OCI-LY7 (cell line): Measurements from ENCODE around the gene ASH1L. TPM values are rescaled to one million over a fixed set of nuclear protein-coding genes. Genes with fewer than 3 reads are reported as not detected.
"Not testable (repeated sequence)": the region's sequence is repeated elsewhere in the genome, so short reads cannot be mapped to it uniquely, and the experiment has no call there.

Experiments used
- Bru-seq: library from RNA; stranded (reverse); fragments of 400-500 nt; gene quantifications from one replicate; lab custom pipeline; 2021; lab: Mats Ljungman, UMichigan
- BruChase-seq, 2 experiments: library from RNA; stranded (reverse); fragments of 400-500 nt; gene quantifications; one replicate each; lab custom pipeline; 2021; lab: Mats Ljungman, UMichigan
- BruUV-seq: library from RNA; stranded (reverse); fragments of 400-500 nt; replicated peaks from 2 replicates; lab custom pipeline; 2021; lab: Mats Ljungman, UMichigan
- CTCF ChIA-PET: fragments of 300-600 bp; sonication (Branson Sonifier 250); formaldehyde crosslinking; loops from one replicate; lab custom pipeline; 2022; ENCODE audit warnings: antibody characterized with exemption; ENCODE audit not compliant: unreplicated experiment; lab: Charles Lee
- POLR2A ChIA-PET: fragments of 300-600 bp; sonication (Branson Sonifier 250); formaldehyde crosslinking; loops from one replicate; lab custom pipeline; 2022; ENCODE audit warnings: antibody characterized with exemption; lab: Charles Lee
- DNase-seq: peaks from one replicate; pipeline ENCODE4 v3.0.0-alpha.2; 2015; ENCODE audit warnings: low spot score
- H2AFZ ChIP-seq: fragments of 200-600 bp; sonication (generic), shearing (Covaris generic); 2 replicates; pipeline ENCODE4 v1.6.1; 2014; ENCODE audit warnings: mild to moderate bottlenecking, antibody characterized with exemption, low read length, moderate library complexity
- H3K27ac ChIP-seq: fragments of 200-600 bp; sonication (generic); 2 replicates; pipeline ENCODE4 v1.5.1; 2014; ENCODE audit warnings: mixed run types, low read depth, mild to moderate bottlenecking, moderate library complexity, low read length, inconsistent platforms; ENCODE audit not compliant: poor library complexity, severe bottlenecking
- H3K36me3 ChIP-seq: fragments of 200-600 bp; sonication (generic); 2 replicates; pipeline ENCODE4 v1.6.1; 2014; ENCODE audit warnings: mild to moderate bottlenecking, antibody characterized with exemption, low read length, moderate library complexity, mixed read lengths; ENCODE audit not compliant: insufficient read depth
- H3K4me1 ChIP-seq: fragments of 200-600 bp; sonication (generic); 2 replicates; pipeline ENCODE4 v1.5.1; 2014; ENCODE audit warnings: mild to moderate bottlenecking, low read length; ENCODE audit not compliant: insufficient read depth, poor library complexity, severe bottlenecking
- H3K4me2 ChIP-seq: fragments of 200-600 bp; sonication (generic); 2 replicates; pipeline ENCODE4 v1.6.1; 2014; ENCODE audit warnings: mild to moderate bottlenecking, low read length
- H3K4me3 ChIP-seq: fragments of 200-600 bp; sonication (generic); 2 replicates; pipeline ENCODE4 v1.5.1; 2014; ENCODE audit warnings: mild to moderate bottlenecking, low read depth, low read length; ENCODE audit not compliant: poor library complexity, severe bottlenecking
- H3K79me2 ChIP-seq: fragments of 200-600 bp; sonication (generic); 2 replicates; pipeline ENCODE4 v1.6.1; 2016; ENCODE audit warnings: low read depth, mild to moderate bottlenecking, low read length, moderate library complexity, mixed read lengths; ENCODE audit not compliant: insufficient read depth
- H3K9me2 ChIP-seq: fragments of 200-600 bp; sonication (generic); 2 replicates; pipeline ENCODE4 v1.6.1; 2016; ENCODE audit warnings: mild to moderate bottlenecking, low read length, mixed read lengths; ENCODE audit not compliant: insufficient read depth
- H3K9me3 ChIP-seq: fragments of 200-600 bp; sonication (generic); 2 replicates; pipeline ENCODE4 v1.6.1; 2014; ENCODE audit warnings: mild to moderate bottlenecking, mixed run types, low read length, mixed read lengths
- H4K20me1 ChIP-seq: fragments of 200-600 bp; sonication (generic); 2 replicates; pipeline ENCODE4 v1.6.1; 2014; ENCODE audit warnings: mild to moderate bottlenecking, antibody characterized with exemption, low read length, moderate library complexity, mixed read lengths; ENCODE audit not compliant: insufficient read depth
- EZH2phosphoT487 ChIP-seq: fragments of 200-600 bp; sonication (generic); IDR thresholded peaks from 2 replicates; pipeline ENCODE4 v1.6.1; 2018; ENCODE audit warnings: low read depth, borderline replicate concordance, mild to moderate bottlenecking, mixed run types, antibody characterized with exemption, low read length, moderate library complexity, mixed read lengths
- intact Hi-C: fragments of 100-400 bp; cut with micrococcal nuclease; formaldehyde crosslinking; loops from one replicate; pipeline ENCODE4 v1.10.0; 2022; ENCODE audit not compliant: unreplicated experiment
- long read RNA-seq: library from polyadenylated mRNA; stranded (forward); transcript quantifications from one replicate; pipeline ENCODE4 v2.0.0, GENCODE V29; 2022
- total RNA-seq, 2 experiments: library from RNA; depleted of rRNA in 1 of 2; stranded (reverse); fragments of >200 nt in 1 of 2; shearing (Covaris generic) in 1 of 2; gene quantifications; 2 replicates each; pipeline ENCODE4 v1.2.3, GENCODE V29; 2014 to 2022
- TF ChIP-seq, protein P1 (sequence below): fragments of 200-600 bp; sonication (generic); conservative IDR thresholded peaks from 2 replicates; pipeline ENCODE4 v1.5.1; 2014; ENCODE audit warnings: mild to moderate bottlenecking, antibody characterized with exemption, low read length, moderate library complexity, mixed read lengths

Gene ASH1L, protein sequence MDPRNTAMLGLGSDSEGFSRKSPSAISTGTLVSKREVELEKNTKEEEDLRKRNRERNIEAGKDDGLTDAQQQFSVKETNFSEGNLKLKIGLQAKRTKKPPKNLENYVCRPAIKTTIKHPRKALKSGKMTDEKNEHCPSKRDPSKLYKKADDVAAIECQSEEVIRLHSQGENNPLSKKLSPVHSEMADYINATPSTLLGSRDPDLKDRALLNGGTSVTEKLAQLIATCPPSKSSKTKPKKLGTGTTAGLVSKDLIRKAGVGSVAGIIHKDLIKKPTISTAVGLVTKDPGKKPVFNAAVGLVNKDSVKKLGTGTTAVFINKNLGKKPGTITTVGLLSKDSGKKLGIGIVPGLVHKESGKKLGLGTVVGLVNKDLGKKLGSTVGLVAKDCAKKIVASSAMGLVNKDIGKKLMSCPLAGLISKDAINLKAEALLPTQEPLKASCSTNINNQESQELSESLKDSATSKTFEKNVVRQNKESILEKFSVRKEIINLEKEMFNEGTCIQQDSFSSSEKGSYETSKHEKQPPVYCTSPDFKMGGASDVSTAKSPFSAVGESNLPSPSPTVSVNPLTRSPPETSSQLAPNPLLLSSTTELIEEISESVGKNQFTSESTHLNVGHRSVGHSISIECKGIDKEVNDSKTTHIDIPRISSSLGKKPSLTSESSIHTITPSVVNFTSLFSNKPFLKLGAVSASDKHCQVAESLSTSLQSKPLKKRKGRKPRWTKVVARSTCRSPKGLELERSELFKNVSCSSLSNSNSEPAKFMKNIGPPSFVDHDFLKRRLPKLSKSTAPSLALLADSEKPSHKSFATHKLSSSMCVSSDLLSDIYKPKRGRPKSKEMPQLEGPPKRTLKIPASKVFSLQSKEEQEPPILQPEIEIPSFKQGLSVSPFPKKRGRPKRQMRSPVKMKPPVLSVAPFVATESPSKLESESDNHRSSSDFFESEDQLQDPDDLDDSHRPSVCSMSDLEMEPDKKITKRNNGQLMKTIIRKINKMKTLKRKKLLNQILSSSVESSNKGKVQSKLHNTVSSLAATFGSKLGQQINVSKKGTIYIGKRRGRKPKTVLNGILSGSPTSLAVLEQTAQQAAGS (N-terminal part only)
- total RNA-seq (2014; rRNA removed; shearing (Covaris generic)) = 33.2 and 34.4 TPM in 2 replicates
- 49.6 and 54.8 TPM in 2 replicates for total RNA-seq (2022)
- Bru-seq, nascent RNA = percentile 85 among the genes with signal in this experiment
- BruChase-seq, experiment 1, labeled RNA remaining after a 6-hour chase = percentile 82 among the genes with signal in this experiment
- percentile 85 among the genes with signal in this experiment for BruChase-seq, experiment 2, labeled RNA remaining after a 2-hour chase
- long read RNA-seq, partial matches to known transcripts = 2 of 10 reads
- long read RNA-seq, other reads (novel, unspliced or antisense) = 8 of 10 reads

DNA sequence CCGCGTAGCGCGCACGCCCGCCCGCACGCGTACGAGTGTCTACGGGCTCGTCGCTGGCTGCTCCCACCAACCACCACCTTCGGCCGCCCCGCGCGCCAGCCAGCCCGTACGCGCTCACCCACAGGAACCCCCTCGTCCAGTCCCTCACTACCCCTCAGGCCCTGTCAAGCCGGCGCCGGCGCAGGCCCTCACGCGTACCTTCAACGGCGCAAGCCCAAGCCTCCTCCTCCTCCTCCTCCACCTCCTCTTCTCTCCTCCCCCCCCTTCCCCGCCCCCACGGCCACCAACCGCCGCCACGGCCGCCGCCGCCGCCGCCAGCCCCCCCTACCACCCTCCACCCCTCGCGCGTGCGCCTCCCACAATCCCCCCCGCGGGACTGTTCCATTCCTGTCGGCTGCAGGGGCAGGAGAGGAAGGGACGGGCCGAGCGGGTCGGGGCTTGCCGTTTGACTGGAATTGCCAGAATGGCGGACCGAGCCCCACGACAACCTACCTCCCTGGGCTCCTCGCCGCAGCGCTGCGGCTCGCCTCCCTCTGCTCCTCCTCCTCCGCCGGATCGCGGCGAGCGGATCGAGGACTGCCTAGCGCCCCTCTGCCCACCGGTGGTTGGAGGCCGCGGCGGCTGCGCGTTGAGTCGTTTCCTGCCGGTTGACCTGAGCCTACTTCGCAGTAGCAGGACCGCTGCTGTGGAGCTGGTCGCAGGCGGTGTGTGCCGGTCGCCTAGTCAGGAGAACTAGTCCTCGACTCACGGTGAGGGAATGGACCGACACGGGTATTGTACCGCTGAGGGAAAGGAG is at the start of gene ASH1L:
ASH1L (minus strand) TSS at position 223 of the 796 bp plus-strand sequence. CDS start 41,284 bp downstream, outside the sequence.
- no peaks in the 10 kb centered on the region for H3K9me3 ChIP-seq
- peaks cover 30% of the 10 kb centered on the region for H3K4me1 ChIP-seq
- CTCF ChIA-PET = interaction anchor here (0.6 kb wide), 1 partner anchor 310 kb away, joined by 3 read pairs; no protein-coding TSS in a partner anchor
- POLR2A ChIA-PET = interaction anchor here (0.7 to 1.2 kb wide), 2 partner anchors 180 to 195 kb away, joined by 3 to 5 read pairs; no protein-coding TSS in a partner anchor
- peak within 1 kb of the TSS; percentile 86 for H3K4me3 ChIP-seq
- H3K27ac ChIP-seq = peak within 1 kb of the TSS; percentile 79
- peaks cover 18% of the 10 kb centered on the region; the same call in 1 of the 2 replicates for H4K20me1 ChIP-seq
- peaks cover 85% of the 10 kb centered on the region for H3K79me2 ChIP-seq
- BruUV-seq = no TSS peak
- intact Hi-C loops = loop anchor here (5.0 kb wide), 1 partner anchor 55 kb away; no protein-coding TSS in a partner anchor
- TF ChIP-seq, protein P1, sequence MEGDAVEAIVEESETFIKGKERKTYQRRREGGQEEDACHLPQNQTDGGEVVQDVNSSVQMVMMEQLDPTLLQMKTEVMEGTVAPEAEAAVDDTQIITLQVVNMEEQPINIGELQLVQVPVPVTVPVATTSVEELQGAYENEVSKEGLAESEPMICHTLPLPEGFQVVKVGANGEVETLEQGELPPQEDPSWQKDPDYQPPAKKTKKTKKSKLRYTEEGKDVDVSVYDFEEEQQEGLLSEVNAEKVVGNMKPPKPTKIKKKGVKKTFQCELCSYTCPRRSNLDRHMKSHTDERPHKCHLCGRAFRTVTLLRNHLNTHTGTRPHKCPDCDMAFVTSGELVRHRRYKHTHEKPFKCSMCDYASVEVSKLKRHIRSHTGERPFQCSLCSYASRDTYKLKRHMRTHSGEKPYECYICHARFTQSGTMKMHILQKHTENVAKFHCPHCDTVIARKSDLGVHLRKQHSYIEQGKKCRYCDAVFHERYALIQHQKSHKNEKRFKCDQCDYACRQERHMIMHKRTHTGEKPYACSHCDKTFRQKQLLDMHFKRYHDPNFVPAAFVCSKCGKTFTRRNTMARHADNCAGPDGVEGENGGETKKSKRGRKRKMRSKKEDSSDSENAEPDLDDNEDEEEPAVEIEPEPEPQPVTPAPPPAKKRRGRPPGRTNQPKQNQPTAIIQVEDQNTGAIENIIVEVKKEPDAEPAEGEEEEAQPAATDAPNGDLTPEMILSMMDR = no peak
- no peak for TF ChIP-seq EZH2phosphoT487
- no peaks in the 10 kb centered on the region for H3K9me2 ChIP-seq
- H2AFZ ChIP-seq = peak within 1 kb of the TSS; percentile 38; the same call in 1 of the 2 replicates
- peak within 1 kb of the TSS; percentile 83 for H3K4me2 ChIP-seq
- peaks cover 47% of the 10 kb centered on the region for H3K36me3 ChIP-seq
- peak; percentile 94 for DNase-seq

DNA sequence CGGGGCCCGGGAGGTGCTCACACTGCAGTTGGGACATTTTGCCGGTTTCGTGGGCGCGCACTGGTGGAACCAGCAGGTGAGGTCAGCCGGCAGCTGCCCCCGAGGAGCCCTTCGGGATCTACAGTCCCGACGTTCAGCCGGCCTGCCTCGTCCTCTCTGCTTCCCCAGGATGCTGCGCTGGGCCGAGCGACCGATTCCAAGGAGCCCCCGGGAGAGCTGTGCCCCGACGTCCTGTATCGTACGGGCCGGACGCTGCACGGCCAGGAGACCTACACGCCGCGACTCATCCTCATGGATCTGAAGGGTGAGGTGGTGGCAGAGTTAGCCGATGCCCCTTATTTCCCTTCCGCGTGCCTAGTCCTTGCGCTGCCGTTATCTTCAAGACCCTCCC is 47.6 kb upstream of the ASH1L start:
- POLR2A ChIA-PET, CTCF ChIA-PET: not testable (repeated sequence)

More for the DNA sequence above, 47.6 kb upstream of the ASH1L start:
- H3K36me3 ChIP-seq = peaks cover 19% of the 10 kb centered on the region
- H2AFZ ChIP-seq, H3K9me3 ChIP-seq, H3K9me2 ChIP-seq, H3K4me1 ChIP-seq, H3K79me2 ChIP-seq, intact Hi-C loops, H3K27ac ChIP-seq, H4K20me1 ChIP-seq, BruUV-seq, DNase-seq: not testable (repeated sequence)
- peak overlapping the region; percentile 79 for H3K4me3 ChIP-seq
- peak overlapping the region; percentile 50 for H3K4me2 ChIP-seq
